Measurements from ENCODE around the gene DOCK9.

The DOCK9 gene

DNA sequence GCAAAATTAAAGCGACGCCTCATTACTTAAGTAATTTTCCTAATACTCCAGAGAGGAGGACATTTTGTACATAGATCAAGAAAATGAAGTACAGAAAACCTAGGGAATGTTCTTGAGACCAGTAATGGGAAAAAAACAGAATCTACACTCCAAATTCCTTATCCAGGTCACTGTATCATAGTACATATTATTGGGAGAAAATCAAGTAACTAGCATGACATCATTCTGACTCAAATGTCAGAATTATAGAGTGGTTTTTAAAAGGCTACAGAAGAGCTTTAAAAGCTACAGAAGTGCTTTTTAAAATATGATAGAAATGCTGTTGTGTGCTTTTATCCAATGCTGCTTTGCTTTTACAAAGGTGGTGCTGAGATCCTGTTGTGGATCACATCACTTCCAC lies 139.1 kb downstream of the DOCK9 start:
- Histone ChIP-seq H4K20me1 (ENCODE audit: insufficient read depth, low read length) (no peaks in the 10 kb centered on the region), H3K4me2 (ENCODE audit: low read depth, low read length) (no peak overlapping the region), H3K9me2 (replicated peaks; ENCODE audit: insufficient read depth, low read length) (no peaks in the 10 kb centered on the region), H3K4me1 (ENCODE audit: low read length) (no peaks in the 10 kb centered on the region), H3F3A (ENCODE audit: insufficient read depth, low read length) (no peaks in the 10 kb centered on the region), H3K9ac (ENCODE audit: low read length) (no peak overlapping the region), H3K27me3 (replicated peaks; ENCODE audit: insufficient read depth, low read length) (no peaks in the 10 kb centered on the region), H3K9me3 (replicated peaks; ENCODE audit: insufficient read depth, low read length) (no peaks in the 10 kb centered on the region), H3K4me3 (ENCODE audit: low read length) (no peak overlapping the region), H3K36me3 (replicated peaks; ENCODE audit: insufficient read depth, low read length) (no peaks in the 10 kb centered on the region), H3K27ac (ENCODE audit: low read length) (no peak overlapping the region), H3K79me2 (ENCODE audit: low read length) (no peaks in the 10 kb centered on the region), H2AFZ (ENCODE audit: low read length) (no peak overlapping the region)
- no peak for TF ChIP-seq EZH2phosphoT487 (IDR thresholded peaks at IDR 0.05; ENCODE audit: low read length)
- TF ChIP-seq EZH2 (optimal IDR thresholded peaks at IDR 0.05; ENCODE audit: low read depth, low read length) = no peak
- TF ChIP-seq, protein P1, sequence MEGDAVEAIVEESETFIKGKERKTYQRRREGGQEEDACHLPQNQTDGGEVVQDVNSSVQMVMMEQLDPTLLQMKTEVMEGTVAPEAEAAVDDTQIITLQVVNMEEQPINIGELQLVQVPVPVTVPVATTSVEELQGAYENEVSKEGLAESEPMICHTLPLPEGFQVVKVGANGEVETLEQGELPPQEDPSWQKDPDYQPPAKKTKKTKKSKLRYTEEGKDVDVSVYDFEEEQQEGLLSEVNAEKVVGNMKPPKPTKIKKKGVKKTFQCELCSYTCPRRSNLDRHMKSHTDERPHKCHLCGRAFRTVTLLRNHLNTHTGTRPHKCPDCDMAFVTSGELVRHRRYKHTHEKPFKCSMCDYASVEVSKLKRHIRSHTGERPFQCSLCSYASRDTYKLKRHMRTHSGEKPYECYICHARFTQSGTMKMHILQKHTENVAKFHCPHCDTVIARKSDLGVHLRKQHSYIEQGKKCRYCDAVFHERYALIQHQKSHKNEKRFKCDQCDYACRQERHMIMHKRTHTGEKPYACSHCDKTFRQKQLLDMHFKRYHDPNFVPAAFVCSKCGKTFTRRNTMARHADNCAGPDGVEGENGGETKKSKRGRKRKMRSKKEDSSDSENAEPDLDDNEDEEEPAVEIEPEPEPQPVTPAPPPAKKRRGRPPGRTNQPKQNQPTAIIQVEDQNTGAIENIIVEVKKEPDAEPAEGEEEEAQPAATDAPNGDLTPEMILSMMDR (IDR thresholded peaks at IDR 0.05; ENCODE audit: low read length) = no peak
- DNase-seq = no peak

DNA sequence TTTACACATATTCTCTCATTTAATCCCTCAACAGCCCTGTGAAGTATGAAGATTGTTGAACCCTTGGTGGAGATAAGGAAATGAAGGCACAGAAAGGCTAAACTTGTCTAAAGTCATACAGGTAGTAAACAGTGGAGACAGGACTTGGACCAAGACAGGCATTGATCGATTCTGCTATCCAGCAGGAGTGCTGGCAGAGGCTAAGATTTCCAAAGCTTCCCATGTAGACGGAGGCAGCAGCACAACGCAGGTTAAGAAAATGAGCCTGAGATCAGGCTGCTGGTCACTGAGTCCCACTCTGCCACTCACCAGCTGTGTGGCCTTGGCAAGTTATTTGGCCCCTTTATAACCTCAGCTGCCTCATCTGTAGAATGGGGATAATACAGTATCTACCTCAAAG lies 140.0 kb downstream of the DOCK9 start:
- H3K9ac ChIP-seq (ENCODE audit: low read length) = no peak overlapping the region
- no peak for DNase-seq
- no peaks in the 10 kb centered on the region for H3K9me3 ChIP-seq (replicated peaks; ENCODE audit: insufficient read depth, low read length)
- no peak overlapping the region for H3K27ac ChIP-seq (ENCODE audit: low read length)
- no peaks in the 10 kb centered on the region for H3K4me1 ChIP-seq (ENCODE audit: low read length)
- no peaks in the 10 kb centered on the region for H3F3A ChIP-seq (ENCODE audit: insufficient read depth, low read length)
- no peaks in the 10 kb centered on the region for H3K36me3 ChIP-seq (replicated peaks; ENCODE audit: insufficient read depth, low read length)
- no peaks in the 10 kb centered on the region for H3K9me2 ChIP-seq (replicated peaks; ENCODE audit: insufficient read depth, low read length)
- H3K4me3 ChIP-seq (ENCODE audit: low read length) = no peak overlapping the region
- no peaks in the 10 kb centered on the region for H3K27me3 ChIP-seq (replicated peaks; ENCODE audit: insufficient read depth, low read length)
- no peak for TF ChIP-seq EZH2phosphoT487 (IDR thresholded peaks at IDR 0.05; ENCODE audit: low read length)
- TF ChIP-seq EZH2 (optimal IDR thresholded peaks at IDR 0.05; ENCODE audit: low read depth, low read length) = no peak
- TF ChIP-seq, protein P1 (IDR thresholded peaks at IDR 0.05; ENCODE audit: low read length) = no peak
- H3K4me2 ChIP-seq (ENCODE audit: low read depth, low read length) = no peak overlapping the region
- no peaks in the 10 kb centered on the region for H3K79me2 ChIP-seq (ENCODE audit: low read length)
- no peaks in the 10 kb centered on the region for H4K20me1 ChIP-seq (ENCODE audit: insufficient read depth, low read length)
- H2AFZ ChIP-seq (ENCODE audit: low read length) = no peak overlapping the region

DNA sequence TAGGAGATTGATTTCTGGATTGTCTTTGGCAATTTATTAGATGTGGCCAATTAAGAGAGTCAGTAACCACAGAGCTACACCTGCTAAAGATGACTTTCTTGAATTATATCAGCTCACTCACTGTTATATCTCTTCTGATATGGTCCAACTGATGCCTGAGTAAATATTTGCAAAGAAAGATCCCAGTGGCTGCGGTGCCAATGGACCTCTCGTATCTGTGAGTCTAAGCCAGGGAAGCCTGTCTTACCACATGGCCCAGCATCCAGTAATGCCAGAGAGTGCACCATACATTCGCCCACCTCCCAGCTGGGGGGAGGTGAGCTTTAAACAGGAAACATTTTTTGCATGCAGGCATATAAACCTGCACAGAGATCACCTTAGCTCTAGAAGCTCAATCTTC lies 142.7 kb downstream of the DOCK9 start:
- no peaks in the 10 kb centered on the region for H4K20me1 ChIP-seq (ENCODE audit: insufficient read depth, low read length)
- no peak overlapping the region for H3K4me2 ChIP-seq (ENCODE audit: low read depth, low read length)
- no peaks in the 10 kb centered on the region for H3K9me3 ChIP-seq (replicated peaks; ENCODE audit: insufficient read depth, low read length)
- no peak for TF ChIP-seq EZH2phosphoT487 (IDR thresholded peaks at IDR 0.05; ENCODE audit: low read length)
- no peak for TF ChIP-seq EZH2 (optimal IDR thresholded peaks at IDR 0.05; ENCODE audit: low read depth, low read length)
- TF ChIP-seq, protein P1 (IDR thresholded peaks at IDR 0.05; ENCODE audit: low read length) = no peak
- no peaks in the 10 kb centered on the region for H3K36me3 ChIP-seq (replicated peaks; ENCODE audit: insufficient read depth, low read length)
- H3K9ac ChIP-seq (ENCODE audit: low read length) = no peak overlapping the region
- no peak for DNase-seq
- no peaks in the 10 kb centered on the region for H3K9me2 ChIP-seq (replicated peaks; ENCODE audit: insufficient read depth, low read length)
- no peak overlapping the region for H3K4me3 ChIP-seq (ENCODE audit: low read length)
- no peaks in the 10 kb centered on the region for H3K4me1 ChIP-seq (ENCODE audit: low read length)
- no peak overlapping the region for H2AFZ ChIP-seq (ENCODE audit: low read length)
- no peaks in the 10 kb centered on the region for H3F3A ChIP-seq (ENCODE audit: insufficient read depth, low read length)
- no peaks in the 10 kb centered on the region for H3K79me2 ChIP-seq (ENCODE audit: low read length)
- no peaks in the 10 kb centered on the region for H3K27me3 ChIP-seq (replicated peaks; ENCODE audit: insufficient read depth, low read length)
- H3K27ac ChIP-seq (ENCODE audit: low read length) = no peak overlapping the region
